Thyroid gland (tissue), 4 donors: ENCODE results near the gene DENND5B. TPM values are rescaled to one million over a fixed set of nuclear protein-coding genes. Genes with fewer than 3 reads are reported as not detected.
A peak's percentile ranks its signal among the peaks of the same experiment; 100 is the strongest.
"Not testable (repeated sequence)": the region's sequence is repeated elsewhere in the genome, so short reads cannot be mapped to it uniquely, and the experiment has no call there.

Experiments used
- DNase-seq, 2 donors: peaks; one replicate each; pipeline ENCODE4 v3.0.0-alpha.2; 2019
- H3K27ac ChIP-seq, 3 donors: fragments of 200-600 bp; sonication (generic); 1 replicate in 2 of 3; 2 replicates in 1 of 3; pipeline ENCODE4 v1.5.1; 2016 to 2019; ENCODE audit warnings: mild to moderate bottlenecking in 1 of 3, moderate library complexity in 1 of 3
- H3K27me3 ChIP-seq: fragments of 200-600 bp; sonication (generic); one replicate; pipeline ENCODE4 v1.5.1; 2019
- H3K36me3 ChIP-seq, 2 donors: fragments of 200-600 bp; sonication (generic); one replicate each; pipeline ENCODE4 v1.5.1; 2016 to 2019
- H3K4me1 ChIP-seq, 2 donors: fragments of 200-600 bp; sonication (generic); one replicate each; pipeline ENCODE4 v1.5.1; 2017 to 2019
- H3K4me3 ChIP-seq, 3 donors: fragments of 200-600 bp; sonication (generic); replicated peaks in 1 of 3; 1 replicate in 2 of 3; 2 replicates in 1 of 3; pipeline ENCODE4 v1.5.1; 2016; ENCODE audit warnings: mild to moderate bottlenecking in 1 of 3
- H3K9me3 ChIP-seq: fragments of 200-600 bp; sonication (generic); one replicate; pipeline ENCODE4 v1.5.1; 2017
- POLR2A ChIP-seq, 2 donors: fragments of 450-650 bp; IDR thresholded peaks; one replicate each; pipeline ENCODE4 v1.6.1; 2017; ENCODE audit warnings: antibody characterized with exemption in 2 of 2, mild to moderate bottlenecking in 2 of 2, moderate library complexity in 1 of 2
- WGBS, 2 donors: methylation state at CpG; one replicate each; pipeline ENCODE4 v1.1.5; 2017; 5-methylcytosine and 5-hydroxymethylcytosine counted together
- intact Hi-C: fragments of 100-400 bp; cut with DNase I; formaldehyde crosslinking; loops from one replicate; pipeline ENCODE4 v1.15.1; 2023
- total RNA-seq, 4 donors: library from RNA; depleted of rRNA; stranded (reverse); fragments of >200 nt; gene quantifications; one replicate each; pipeline ENCODE4 v1.2.3, GENCODE V29; 2016
- TF ChIP-seq, protein P1 (sequence below), 6 experiments: fragments of 200-600 bp in 3 of 6; fragments of 450-650 bp in 3 of 6; sonication (generic) in 3 of 6; IDR thresholded peaks; one replicate each; pipeline ENCODE4 v1.5.1; 2016 to 2019; ENCODE audit warnings: antibody characterized with exemption in 6 of 6, mild to moderate bottlenecking in 2 of 6, inconsistent platforms in 1 of 6, moderate library complexity in 1 of 6

Gene DENND5B
- total RNA-seq, 4 donors from 2014 or later: 13.3 to 17.7 (median 16.2) TPM

DNA sequence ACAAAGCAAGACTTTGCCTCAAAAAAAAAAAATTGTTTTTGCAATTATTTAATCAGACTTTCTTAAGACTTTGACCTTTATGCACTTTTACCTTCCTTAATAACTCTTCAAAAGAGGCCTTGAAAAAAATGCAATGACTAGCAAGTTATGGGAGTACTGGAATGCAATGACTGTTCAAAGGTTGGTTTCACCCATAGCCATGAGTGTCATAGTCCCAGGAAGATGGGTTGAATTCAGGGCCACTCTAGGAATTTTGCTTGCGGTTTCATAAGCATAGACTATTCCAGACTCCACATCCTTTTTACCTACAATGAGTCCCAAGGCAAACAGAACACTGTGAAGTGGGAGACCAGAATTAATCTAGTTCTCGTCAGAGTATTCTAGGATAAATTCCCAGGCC lies 29.4 kb upstream of the DENND5B start:
- no peak overlapping the region for H3K4me3 ChIP-seq
- no peaks in the 10 kb centered on the region for H3K4me1 ChIP-seq
- TF ChIP-seq, protein P1, sequence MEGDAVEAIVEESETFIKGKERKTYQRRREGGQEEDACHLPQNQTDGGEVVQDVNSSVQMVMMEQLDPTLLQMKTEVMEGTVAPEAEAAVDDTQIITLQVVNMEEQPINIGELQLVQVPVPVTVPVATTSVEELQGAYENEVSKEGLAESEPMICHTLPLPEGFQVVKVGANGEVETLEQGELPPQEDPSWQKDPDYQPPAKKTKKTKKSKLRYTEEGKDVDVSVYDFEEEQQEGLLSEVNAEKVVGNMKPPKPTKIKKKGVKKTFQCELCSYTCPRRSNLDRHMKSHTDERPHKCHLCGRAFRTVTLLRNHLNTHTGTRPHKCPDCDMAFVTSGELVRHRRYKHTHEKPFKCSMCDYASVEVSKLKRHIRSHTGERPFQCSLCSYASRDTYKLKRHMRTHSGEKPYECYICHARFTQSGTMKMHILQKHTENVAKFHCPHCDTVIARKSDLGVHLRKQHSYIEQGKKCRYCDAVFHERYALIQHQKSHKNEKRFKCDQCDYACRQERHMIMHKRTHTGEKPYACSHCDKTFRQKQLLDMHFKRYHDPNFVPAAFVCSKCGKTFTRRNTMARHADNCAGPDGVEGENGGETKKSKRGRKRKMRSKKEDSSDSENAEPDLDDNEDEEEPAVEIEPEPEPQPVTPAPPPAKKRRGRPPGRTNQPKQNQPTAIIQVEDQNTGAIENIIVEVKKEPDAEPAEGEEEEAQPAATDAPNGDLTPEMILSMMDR (IDR thresholded peaks at IDR 0.05): no peak
- no peak for TF ChIP-seq POLR2A (IDR thresholded peaks at IDR 0.05)
- DNase-seq: no peak
- no peaks in the 10 kb centered on the region for H3K9me3 ChIP-seq
- no peak overlapping the region for H3K27ac ChIP-seq
- intact Hi-C loops: no loop called here
- 96 to 98% methylated on average over 2 of the region's 2 CpGs for WGBS, 2 donors
- H3K27me3 ChIP-seq: no peaks in the 10 kb centered on the region
- no peaks in the 10 kb centered on the region for H3K36me3 ChIP-seq

DNA sequence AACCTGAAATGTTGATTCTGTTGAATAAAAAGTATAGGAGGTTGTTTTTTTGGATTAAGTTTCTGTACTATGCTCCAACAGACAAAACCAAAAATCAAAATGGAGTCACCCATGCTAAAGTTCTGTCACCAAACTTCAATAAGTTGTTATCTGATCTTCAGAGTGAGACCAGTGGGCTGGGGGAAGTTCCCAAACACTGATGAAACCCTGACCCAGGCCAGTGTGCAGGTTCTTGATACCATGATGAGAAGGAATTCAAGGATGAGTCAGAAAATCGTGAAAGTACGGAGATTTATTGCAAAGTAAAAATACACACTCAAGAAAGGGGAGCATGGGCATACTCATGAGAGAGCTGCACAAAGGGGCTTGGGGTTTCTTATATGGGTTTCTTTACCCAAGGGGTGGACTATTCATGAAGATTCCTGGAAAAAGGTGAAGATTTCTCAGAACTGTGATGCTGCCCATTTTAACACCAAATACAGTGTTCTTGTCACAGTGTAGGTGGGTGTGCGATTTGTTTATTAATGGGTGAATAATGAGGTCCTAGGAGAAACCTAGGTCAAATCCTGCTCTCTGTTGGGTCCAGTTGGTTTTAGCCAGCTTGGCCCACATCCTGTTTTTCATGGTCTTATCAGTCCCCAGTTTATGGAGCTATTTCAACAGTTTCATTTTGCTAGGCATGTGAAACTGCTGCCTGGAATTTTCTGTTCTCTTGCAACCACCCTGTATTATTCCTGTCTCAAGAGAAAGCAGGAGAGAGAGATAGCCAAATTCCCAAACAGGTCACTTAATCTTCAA lies 27.5 kb upstream of the DENND5B start:
- DNase-seq: peak in 1 of 2 donors; percentile 25
- 87 to 89% methylated on average over 3 of the region's 3 CpGs for WGBS, 2 donors
- H3K36me3 ChIP-seq: no peaks in the 10 kb centered on the region
- no peaks in the 10 kb centered on the region for H3K27me3 ChIP-seq
- no peak overlapping the region for H3K27ac ChIP-seq
- TF ChIP-seq, protein P1 (IDR thresholded peaks at IDR 0.05): no peak
- TF ChIP-seq POLR2A (IDR thresholded peaks at IDR 0.05): no peak
- H3K9me3 ChIP-seq: no peaks in the 10 kb centered on the region
- H3K4me3 ChIP-seq: no peak overlapping the region
- intact Hi-C loops: no loop called here
- H3K4me1 ChIP-seq: no peaks in the 10 kb centered on the region

DNA sequence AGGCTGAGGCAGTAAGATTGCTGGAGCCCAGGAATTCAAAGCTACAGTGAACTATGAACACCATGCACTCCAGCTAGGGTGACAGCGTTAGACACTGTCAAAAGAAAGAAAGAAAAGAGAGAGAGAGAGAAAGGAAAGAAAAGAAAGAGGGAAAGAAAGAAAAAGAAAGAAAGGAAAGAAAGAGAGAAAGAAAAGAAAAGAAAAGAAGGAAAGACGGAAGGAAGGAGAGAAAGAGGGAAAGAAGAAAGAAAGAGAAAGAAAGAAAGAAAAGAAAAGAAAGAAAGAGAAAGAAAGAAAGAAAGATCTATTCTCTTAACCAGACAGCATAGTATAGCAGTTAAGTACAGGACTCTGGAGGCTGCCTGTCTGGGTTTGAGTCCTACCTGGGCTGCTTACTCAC lies 21.9 kb upstream of the DENND5B start:
- Histone ChIP-seq H3K27me3 (no peaks in the 10 kb centered on the region), H3K27ac (no peak overlapping the region), H3K4me1 (no peaks in the 10 kb centered on the region), H3K36me3 (no peaks in the 10 kb centered on the region), H3K4me3 (no peak overlapping the region), H3K9me3 (no peaks in the 10 kb centered on the region)
- intact Hi-C loops: no loop called here
- no peak for DNase-seq
- TF ChIP-seq POLR2A (IDR thresholded peaks at IDR 0.05): no peak
- TF ChIP-seq, protein P1 (IDR thresholded peaks at IDR 0.05): no peak
- 89 to 90% methylated on average over 2 of the region's 2 CpGs for WGBS, 2 donors

DNA sequence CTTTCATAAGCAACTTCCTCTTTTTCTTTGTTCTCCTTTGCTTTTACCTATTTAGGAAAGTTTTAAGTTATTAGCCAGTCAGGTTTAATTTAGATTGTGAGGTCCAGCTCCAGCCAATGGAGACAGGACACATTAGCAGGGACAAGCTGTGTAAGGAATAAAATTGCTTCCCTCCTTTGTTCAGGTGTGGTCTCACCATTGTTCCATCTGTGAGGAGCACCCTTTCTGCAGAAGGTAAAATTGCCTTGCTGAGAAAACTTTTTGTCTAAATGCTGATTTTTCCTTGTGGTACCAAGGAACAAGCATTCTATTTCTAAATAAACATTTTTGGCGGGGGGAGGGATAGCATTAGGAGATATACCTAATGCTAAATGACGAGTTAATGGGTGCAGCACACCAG lies 17.4 kb upstream of the DENND5B start:
- 68 to 89% methylated on average over 2 of the region's 2 CpGs for WGBS, 2 donors
- H3K27me3 ChIP-seq, H3K27ac ChIP-seq, DNase-seq, H3K36me3 ChIP-seq, H3K9me3 ChIP-seq, intact Hi-C loops, H3K4me1 ChIP-seq, H3K4me3 ChIP-seq: not testable (repeated sequence)

DNA sequence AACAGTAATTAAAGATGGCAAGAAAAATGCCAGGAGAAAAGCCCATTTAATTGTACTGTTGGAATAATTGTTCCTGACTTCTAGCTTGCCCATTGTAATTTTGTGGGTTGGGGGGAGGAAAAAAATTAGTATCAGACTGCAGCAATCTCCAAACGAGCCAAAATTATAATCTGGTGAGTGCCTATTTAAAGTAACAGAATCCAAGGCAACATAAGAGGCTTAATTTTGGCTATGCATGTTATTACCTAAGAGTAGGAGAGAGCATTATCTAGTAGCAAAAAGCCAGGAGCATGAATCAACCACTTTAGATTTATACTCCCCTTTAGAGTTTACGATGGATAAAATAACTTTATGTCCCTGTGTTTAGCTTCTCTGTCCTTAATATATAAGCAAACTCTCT lies 14.6 kb upstream of the DENND5B start:
- intact Hi-C loops: no loop called here

DNA sequence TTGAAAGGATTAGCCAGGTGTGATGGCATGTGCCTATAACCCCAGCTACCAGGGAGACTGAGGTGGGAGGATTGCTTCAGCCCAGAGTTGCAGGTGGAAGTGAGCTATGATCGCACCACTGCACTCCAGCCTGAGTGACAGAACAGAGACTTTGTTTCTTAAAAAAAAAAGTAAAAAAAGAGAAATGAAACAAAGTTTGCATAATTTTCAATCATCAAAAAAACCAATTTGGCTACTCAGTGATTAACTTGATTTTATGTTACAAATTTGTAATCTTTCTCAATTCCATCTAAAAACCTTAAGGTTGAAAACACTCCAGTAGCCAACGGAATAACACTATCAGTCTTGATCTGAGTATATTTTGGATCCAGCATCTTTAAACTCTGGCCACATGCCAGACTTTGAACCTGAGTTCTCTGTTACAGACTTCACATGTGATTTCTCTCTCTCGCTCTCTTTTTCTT lies 12.6 kb upstream of the DENND5B start:
- WGBS, 2 donors: 28 to 50% methylated on average over 3 of the region's 3 CpGs
- intact Hi-C loops: no loop called here

More for the DNA sequence above, 14.6 kb upstream of the DENND5B start:
- no peak overlapping the region for H3K4me3 ChIP-seq
- no peaks in the 10 kb centered on the region for H3K36me3 ChIP-seq
- 72 to 78% methylated on average over 2 of the region's 2 CpGs for WGBS, 2 donors
- no peaks in the 10 kb centered on the region for H3K4me1 ChIP-seq
- H3K27ac ChIP-seq: no peak overlapping the region
- no peak for DNase-seq
- no peaks in the 10 kb centered on the region for H3K9me3 ChIP-seq
- H3K27me3 ChIP-seq: no peaks in the 10 kb centered on the region
- no peak for TF ChIP-seq POLR2A (IDR thresholded peaks at IDR 0.05)

More for the DNA sequence above, 12.6 kb upstream of the DENND5B start:
- Histone ChIP-seq H3K9me3 (no peaks in the 10 kb centered on the region), H3K4me3 (no peak overlapping the region), H3K27ac (no peak overlapping the region), H3K36me3 (no peaks in the 10 kb centered on the region), H3K4me1 (no peaks in the 10 kb centered on the region), H3K27me3 (no peaks in the 10 kb centered on the region)
- DNase-seq: peak in 1 of 2 donors; percentile 28
- no peak for TF ChIP-seq POLR2A (IDR thresholded peaks at IDR 0.05)
- TF ChIP-seq, protein P1 (IDR thresholded peaks at IDR 0.05): no peak
